ENCODE results near the gene ALDH3B2.
"Not testable (repeated sequence)": the region's sequence is repeated elsewhere in the genome, so short reads cannot be mapped to it uniquely, and the experiment has no call there.

ALDH3B2 gene

GRCh38 chr11:67629386-67630227 is 44.8 kb downstream of the ALDH3B2 start, which contains the start of gene NUDT8:
NUDT8 (minus strand) TSS chr11:67629937; CDS start chr11:67629911, 26 bp downstream.
- TF ChIP-seq CTCF (IDR thresholded peaks at IDR 0.05; ENCODE audit: low read depth, low read length, missing control alignments): peak; percentile 89
- DNase-seq (ENCODE audit: extremely low read depth, low read depth): no peak
- peak within 1 kb of the TSS; percentile 55 for H3K4me3 ChIP-seq (replicated peaks; ENCODE audit: low read depth, low read length)

GRCh38 chr11:67628710-67629385 is 45.6 kb downstream of the ALDH3B2 start:
- no peak for DNase-seq (ENCODE audit: extremely low read depth, low read depth)
- H3K4me3 ChIP-seq (replicated peaks; ENCODE audit: low read depth, low read length): peak overlapping the region; percentile 48
- no peak for TF ChIP-seq CTCF (IDR thresholded peaks at IDR 0.05; ENCODE audit: low read depth, low read length, missing control alignments)

DNA sequence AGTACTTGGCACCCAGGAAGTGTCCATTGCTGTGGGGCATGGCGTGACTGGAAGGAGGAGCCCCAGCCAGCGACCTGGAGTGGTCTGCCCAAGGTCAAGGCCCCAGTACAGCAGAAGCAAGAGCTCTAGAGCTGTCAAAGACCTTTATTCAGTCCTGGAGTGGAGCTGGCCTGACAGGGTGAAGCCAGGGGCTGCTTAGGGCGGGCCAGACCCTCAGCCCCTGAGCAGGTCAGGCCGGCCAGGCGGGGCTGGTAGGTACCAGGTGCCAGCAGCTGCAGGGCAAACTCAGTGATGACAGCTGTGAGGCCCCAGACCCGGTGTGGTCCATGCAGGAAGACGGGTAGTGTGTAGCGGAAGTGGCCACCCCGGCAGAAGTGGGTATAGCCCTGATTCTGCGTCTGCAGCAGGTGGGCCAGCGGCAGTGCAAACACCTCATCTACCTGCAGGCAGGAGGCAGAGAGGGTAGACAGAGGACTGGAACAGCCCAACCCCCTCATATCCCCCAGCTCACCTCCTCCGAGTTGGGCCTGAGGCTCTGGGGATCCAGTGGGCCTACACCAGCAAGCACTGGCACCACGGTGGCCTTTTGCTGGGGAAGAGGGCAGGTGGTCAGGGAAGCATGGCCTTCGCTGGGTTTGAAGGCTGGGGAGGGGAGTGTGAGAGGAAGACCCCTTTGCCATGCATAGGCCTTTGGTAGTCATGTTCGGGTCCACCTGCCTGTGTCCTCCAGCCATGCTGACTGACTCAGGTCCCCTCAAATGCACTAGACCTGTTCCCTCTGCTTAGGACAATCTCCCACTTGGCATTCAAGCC is 46.4 kb downstream of the ALDH3B2 start:
- no peak for TF ChIP-seq CTCF (IDR thresholded peaks at IDR 0.05; ENCODE audit: low read depth, low read length, missing control alignments)
- no peak overlapping the region for H3K4me3 ChIP-seq (replicated peaks; ENCODE audit: low read depth, low read length)
- DNase-seq (ENCODE audit: extremely low read depth, low read depth): no peak

DNA sequence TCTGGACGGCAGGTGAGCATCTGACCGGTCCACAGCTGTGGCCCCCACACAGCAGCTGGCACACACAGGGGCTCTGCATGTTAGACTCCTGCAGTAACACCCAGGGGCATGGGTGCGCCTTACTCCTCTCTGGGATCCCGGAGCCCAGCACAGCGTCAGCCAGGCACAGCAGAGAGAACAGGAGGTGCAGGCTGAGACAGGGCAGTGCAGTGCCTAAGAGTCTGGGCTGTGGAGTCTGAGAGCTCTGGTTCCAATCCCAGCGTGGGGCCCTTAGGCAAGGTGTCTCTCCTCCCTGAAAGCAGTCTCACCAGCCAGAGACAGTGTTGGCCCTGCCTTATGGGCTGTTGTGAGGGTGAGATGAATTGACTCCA is 47.0 kb downstream of the ALDH3B2 start:
- no peak for DNase-seq (ENCODE audit: extremely low read depth, low read depth)
- H3K4me3 ChIP-seq (replicated peaks; ENCODE audit: low read depth, low read length): no peak overlapping the region
- TF ChIP-seq CTCF (IDR thresholded peaks at IDR 0.05; ENCODE audit: low read depth, low read length, missing control alignments): no peak

- H3K4me3 ChIP-seq (replicated peaks; ENCODE audit: low read depth, low read length): no peak overlapping the region
- no peak for TF ChIP-seq CTCF (IDR thresholded peaks at IDR 0.05; ENCODE audit: low read depth, low read length, missing control alignments)
- no peak for DNase-seq (ENCODE audit: extremely low read depth, low read depth)
These were observed 47.5 kb downstream of the ALDH3B2 start for GRCh38 chr11:67626970-67627369.

GRCh38 chr11:67626131-67626833 is 48.1 kb downstream of the ALDH3B2 start:
- not testable (repeated sequence) for DNase-seq (ENCODE audit: extremely low read depth, low read depth); H3K4me3 ChIP-seq (replicated peaks; ENCODE audit: low read depth, low read length)

GRCh38 chr11:67623795-67624194 is 50.6 kb downstream of the ALDH3B2 start:
- not testable (repeated sequence) for H3K4me3 ChIP-seq (replicated peaks; ENCODE audit: low read depth, low read length); DNase-seq (ENCODE audit: extremely low read depth, low read depth)

DNA sequence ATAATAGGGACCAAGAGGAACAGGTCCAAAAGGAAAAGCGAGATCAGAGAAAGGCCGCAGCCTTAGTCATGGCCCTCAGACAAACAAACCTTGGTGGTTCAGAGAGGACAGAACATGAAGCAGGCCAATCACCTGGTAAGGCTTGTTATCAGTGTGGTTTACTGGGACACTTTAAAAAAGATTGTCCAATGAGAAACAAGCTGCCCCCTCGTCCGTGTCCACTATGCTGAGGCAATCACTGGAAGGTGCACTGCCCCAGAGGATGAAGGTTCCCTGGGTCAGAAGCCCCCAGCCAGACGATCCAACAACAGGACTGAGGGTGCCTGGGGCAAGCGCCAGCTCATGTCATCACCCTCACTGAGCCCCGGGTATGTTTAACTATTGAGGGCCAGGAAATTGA is 51.5 kb downstream of the ALDH3B2 start:
- DNase-seq (ENCODE audit: extremely low read depth, low read depth); H3K4me3 ChIP-seq (replicated peaks; ENCODE audit: low read depth, low read length): not testable (repeated sequence)

DNA sequence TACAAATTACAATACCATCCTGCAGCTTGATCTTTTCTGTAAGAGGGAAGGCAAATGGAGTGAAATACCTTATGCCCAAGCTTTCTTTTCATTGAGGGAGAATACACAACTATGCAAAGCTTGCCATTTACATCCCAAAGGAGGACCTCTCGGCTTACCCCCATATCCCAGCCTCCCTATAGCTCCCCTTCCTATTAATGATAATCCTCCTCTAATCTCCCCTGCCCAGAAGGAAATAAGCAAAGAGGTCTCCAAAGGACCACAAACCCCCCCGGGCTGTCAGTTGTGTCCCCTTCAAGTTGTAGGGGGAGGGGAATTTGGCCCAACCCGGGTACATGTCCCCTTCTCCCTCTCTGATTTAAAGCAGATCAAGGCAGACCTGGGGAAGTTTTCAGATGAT is 52.5 kb downstream of the ALDH3B2 start:
- not testable (repeated sequence) for H3K4me3 ChIP-seq (replicated peaks; ENCODE audit: low read depth, low read length)

DNA sequence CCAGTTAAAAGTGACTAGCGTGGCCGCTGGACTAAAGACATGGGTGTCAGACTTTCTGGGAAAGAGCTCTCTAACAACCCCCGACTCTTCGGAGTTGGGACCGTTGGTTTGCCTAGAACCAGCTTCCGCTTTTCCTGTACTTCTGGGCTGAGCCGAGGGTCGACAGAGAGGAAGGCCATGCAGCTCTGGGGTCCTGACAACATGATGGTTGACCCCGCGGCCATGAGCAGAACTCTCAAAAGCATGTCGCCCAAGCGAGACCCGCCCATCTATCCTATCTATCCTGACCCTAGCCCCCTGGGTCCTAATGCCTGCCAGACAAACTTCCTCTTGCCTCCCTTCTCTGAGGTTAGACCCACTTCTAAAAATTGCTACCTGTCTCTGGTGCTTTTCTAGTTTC is 53.8 kb downstream of the ALDH3B2 start:
- not testable (repeated sequence) for DNase-seq (ENCODE audit: extremely low read depth, low read depth); H3K4me3 ChIP-seq (replicated peaks; ENCODE audit: low read depth, low read length)

More for the DNA sequence above, 52.5 kb downstream of the ALDH3B2 start:
- DNase-seq (ENCODE audit: extremely low read depth, low read depth): not testable (repeated sequence)
